ENCODE results near the gene CCDC178. TPM values are rescaled to one million over a fixed set of nuclear protein-coding genes. Genes with fewer than 3 reads are reported as not detected.

Gene CCDC178
- total and polyA plus RNA-seq, 10 donors = 4.0 to 17.4 (median 8.0) TPM

- intact Hi-C loops (cut with DNase I; ENCODE audit: low total_unique reads) = no loop called here
- Histone ChIP-seq H3K9me3 (peaks cover 0 to 14% (median 9%) of the 10 kb centered on the region in 8 donors), H3K4me1 (no peaks in the 10 kb centered on the region), H3K4me3 (no peak overlapping the region), H3K27ac (peak overlapping the region in 2 of 8 donors; percentile 28 to 37), H3K27me3 (replicated peaks in 1 of 7) (no peaks in the 10 kb centered on the region), H3K36me3 (no peaks in the 10 kb centered on the region)
- DNase-seq = no peak
- 91 to 100% (median 94%) methylated on average over 1 of the region's 1 CpG for WGBS, 5 donors
- TF ChIP-seq POLR2A (IDR thresholded peaks at IDR 0.05) (no peak), CTCF (IDR thresholded peaks at IDR 0.05 in 8 of 11, conservative IDR thresholded peaks at IDR 0.05 in 3 of 11) (no peak), POLR2AphosphoS5 (IDR thresholded peaks at IDR 0.05) (no peak)
Measured at GRCh38 chr18:33115917-33116316, 324.6 kb downstream of the CCDC178 start.

GRCh38 chr18:33115476-33115875, 325.0 kb downstream of the CCDC178 start:
- no peak for DNase-seq
- no peak for TF ChIP-seq POLR2A (IDR thresholded peaks at IDR 0.05)
- TF ChIP-seq POLR2AphosphoS5 (IDR thresholded peaks at IDR 0.05) = no peak
- no peak for TF ChIP-seq CTCF (IDR thresholded peaks at IDR 0.05 in 8 of 11, conservative IDR thresholded peaks at IDR 0.05 in 3 of 11)
- Histone ChIP-seq H3K27ac (no peak overlapping the region), H3K36me3 (no peaks in the 10 kb centered on the region), H3K27me3 (replicated peaks in 1 of 7) (no peaks in the 10 kb centered on the region), H3K4me1 (no peaks in the 10 kb centered on the region), H3K4me3 (no peak overlapping the region), H3K9me3 (peaks cover 0 to 14% (median 9%) of the 10 kb centered on the region in 8 donors)
- WGBS, 5 donors = 83 to 96% (median 93%) methylated on average over 7 of the region's 7 CpGs
- intact Hi-C loops (cut with DNase I; ENCODE audit: low total_unique reads) = no loop called here

GRCh38 chr18:33114749-33115148, 325.8 kb downstream of the CCDC178 start:
- Histone ChIP-seq H3K27ac (no peak overlapping the region), H3K4me3 (no peak overlapping the region), H3K9me3 (peaks cover 0 to 14% (median 9%) of the 10 kb centered on the region in 8 donors), H3K4me1 (no peaks in the 10 kb centered on the region), H3K27me3 (replicated peaks in 1 of 7) (no peaks in the 10 kb centered on the region), H3K36me3 (no peaks in the 10 kb centered on the region)
- no peak for DNase-seq
- intact Hi-C loops (cut with DNase I; ENCODE audit: low total_unique reads) = no loop called here
- no peak for TF ChIP-seq POLR2A (IDR thresholded peaks at IDR 0.05)
- 72 to 90% (median 74%) methylated on average over 1 of the region's 1 CpG for WGBS, 5 donors

- Histone ChIP-seq H3K27me3 (replicated peaks in 1 of 7) (no peaks in the 10 kb centered on the region), H3K4me1 (no peaks in the 10 kb centered on the region), H3K27ac (no peak overlapping the region), H3K36me3 (no peaks in the 10 kb centered on the region), H3K4me3 (no peak overlapping the region), H3K9me3 (peaks cover 0 to 8% (median 5%) of the 10 kb centered on the region in 8 donors)
- DNase-seq = no peak
- WGBS, 5 donors = 75 to 97% (median 93%) methylated on average over 1 of the region's 1 CpG
- intact Hi-C loops (cut with DNase I; ENCODE audit: low total_unique reads) = no loop called here
- TF ChIP-seq CTCF (IDR thresholded peaks at IDR 0.05 in 8 of 11, conservative IDR thresholded peaks at IDR 0.05 in 3 of 11) = no peak
- no peak for TF ChIP-seq POLR2A (IDR thresholded peaks at IDR 0.05)
Measured at GRCh38 chr18:33113416-33113815, 327.1 kb downstream of the CCDC178 start.

- H3K4me3 ChIP-seq = no peak overlapping the region
- intact Hi-C loops (cut with DNase I; ENCODE audit: low total_unique reads) = no loop called here
- no peaks in the 10 kb centered on the region for H3K36me3 ChIP-seq
- TF ChIP-seq POLR2A (IDR thresholded peaks at IDR 0.05) (no peak), POLR2AphosphoS5 (IDR thresholded peaks at IDR 0.05) (no peak), CTCF (IDR thresholded peaks at IDR 0.05 in 8 of 11, conservative IDR thresholded peaks at IDR 0.05 in 3 of 11) (no peak)
- no peak for DNase-seq
- H3K27ac ChIP-seq = no peak overlapping the region
- no peaks in the 10 kb centered on the region for H3K4me1 ChIP-seq
- H3K9me3 ChIP-seq = peaks cover 0 to 6% (median 0%) of the 10 kb centered on the region in 8 donors
- no peaks in the 10 kb centered on the region for H3K27me3 ChIP-seq (replicated peaks in 1 of 7)
Measured at GRCh38 chr18:33107511-33107910, 333.0 kb downstream of the CCDC178 start.
